ENCODE results near the gene PIF1.

PIF1 gene

GRCh38 chr15:64858021-64858575 is 32.7 kb upstream of the PIF1 start:
- Histone ChIP-seq H3K4me3 (replicated peaks; ENCODE audit: insufficient read depth, low read length) (no peak overlapping the region), H3K27ac (replicated peaks) (no peak overlapping the region), H3K27me3 (ENCODE audit: insufficient read depth, poor library complexity, severe bottlenecking) (no peaks in the 10 kb centered on the region)
- no peak for DNase-seq (ENCODE audit: low read depth in 1 of 2, low spot score in 1 of 2)
- TF ChIP-seq REST (IDR thresholded peaks at IDR 0.05; ENCODE audit: insufficient replicate concordance, low read depth), result no peak

GRCh38 chr15:64857421-64857820 is 32.0 kb upstream of the PIF1 start:
- TF ChIP-seq REST (IDR thresholded peaks at IDR 0.05; ENCODE audit: insufficient replicate concordance, low read depth) (no peak), SPI1 (IDR thresholded peaks at IDR 0.05; ENCODE audit: borderline replicate concordance, low read depth) (peak; percentile 62; the same call in 1 of the 2 replicates)

GRCh38 chr15:64856429-64857145 is 31.1 kb upstream of the PIF1 start:
- no peak for DNase-seq (ENCODE audit: low read depth in 1 of 2, low spot score in 1 of 2)
- Histone ChIP-seq H3K4me3 (replicated peaks; ENCODE audit: insufficient read depth, low read length) (no peak overlapping the region), H3K27me3 (ENCODE audit: insufficient read depth, poor library complexity, severe bottlenecking) (no peaks in the 10 kb centered on the region), H3K27ac (replicated peaks) (no peak overlapping the region)
- TF ChIP-seq POLR2AphosphoS5 (IDR thresholded peaks at IDR 0.05; ENCODE audit: low read depth) (no peak), GABPA (IDR thresholded peaks at IDR 0.05; ENCODE audit: low read depth) (no peak), SPI1 (IDR thresholded peaks at IDR 0.05; ENCODE audit: borderline replicate concordance, low read depth) (no peak), REST (IDR thresholded peaks at IDR 0.05; ENCODE audit: insufficient replicate concordance, low read depth) (no peak), CTCF (IDR thresholded peaks at IDR 0.05; ENCODE audit: insufficient read depth, low read length) (no peak)

More at GRCh38 chr15:64857421-64857820, 32.0 kb upstream of the PIF1 start:
- no peak overlapping the region for H3K27ac ChIP-seq (replicated peaks)
- H3K27me3 ChIP-seq (ENCODE audit: insufficient read depth, poor library complexity, severe bottlenecking), result no peaks in the 10 kb centered on the region
- DNase-seq (ENCODE audit: low read depth in 1 of 2, low spot score in 1 of 2), result peak in 1 of 2 experiments; percentile 63
- H3K4me3 ChIP-seq (replicated peaks; ENCODE audit: insufficient read depth, low read length), result no peak overlapping the region

GRCh38 chr15:64855205-64855975 is 29.9 kb upstream of the PIF1 start:
- Histone ChIP-seq H3K4me3 (replicated peaks; ENCODE audit: insufficient read depth, low read length) (no peak overlapping the region), H3K27me3 (ENCODE audit: insufficient read depth, poor library complexity, severe bottlenecking) (no peaks in the 10 kb centered on the region), H3K27ac (replicated peaks) (no peak overlapping the region)
- no peak for DNase-seq (ENCODE audit: low read depth in 1 of 2, low spot score in 1 of 2)
- TF ChIP-seq CTCF (IDR thresholded peaks at IDR 0.05; ENCODE audit: insufficient read depth, low read length) (no peak), SPI1 (IDR thresholded peaks at IDR 0.05; ENCODE audit: borderline replicate concordance, low read depth) (no peak), GABPA (IDR thresholded peaks at IDR 0.05; ENCODE audit: low read depth) (no peak)

Data from HL-60 (cell line).